Dendritic cell treated with granulocyte-macrophage colony-stimulating factor and Interleukin-4, amounts not matched to agents 40 ng/mL and 50 ng/mL, for 4 days (primary cell): ENCODE results near the gene LILRB4.
"Not testable (repeated sequence)": the region's sequence is repeated elsewhere in the genome, so short reads cannot be mapped to it uniquely, and the experiment has no call there.

Experiments used
- H3K27ac Mint-ChIP-seq: one replicate; pipeline ENCODE4 v1.8.0; 2022; ENCODE audit warnings: mild to moderate bottlenecking, mixed read lengths
- H3K27me3 Mint-ChIP-seq: one replicate; pipeline ENCODE4 v1.8.0; 2022; ENCODE audit warnings: mild to moderate bottlenecking, mixed read lengths
- H3K36me3 Mint-ChIP-seq: one replicate; pipeline ENCODE4 v1.8.0; 2022; ENCODE audit warnings: low read depth, mixed read lengths
- H3K4me1 Mint-ChIP-seq: one replicate; pipeline ENCODE4 v1.8.0; 2022; ENCODE audit warnings: low read depth, mixed read lengths
- H3K4me3 Mint-ChIP-seq: one replicate; pipeline ENCODE4 v1.8.0; 2022; ENCODE audit warnings: mild to moderate bottlenecking, moderate library complexity, mixed read lengths
- H3K9me3 Mint-ChIP-seq: one replicate; pipeline ENCODE4 v1.8.0; 2022; ENCODE audit warnings: mixed read lengths
- intact Hi-C: fragments of 100-400 bp; cut with micrococcal nuclease; formaldehyde crosslinking; loops from one replicate; pipeline ENCODE4 v1.15.0; 2022

The LILRB4 gene

GRCh38 chr19:54692298-54692615 lies 29.5 kb downstream of the LILRB4 start:
- intact Hi-C loops: no loop called here
- Mint-ChIP-seq H3K9me3 (no peaks in the 10 kb centered on the region), H3K4me3 (no peak overlapping the region), H3K27me3 (peaks cover 26% of the 10 kb centered on the region), H3K36me3 (no peaks in the 10 kb centered on the region), H3K4me1 (peaks cover 40% of the 10 kb centered on the region), H3K27ac (no peak overlapping the region)

- Mint-ChIP-seq H3K9me3 (no peaks in the 10 kb centered on the region), H3K4me1 (peaks cover 46% of the 10 kb centered on the region), H3K4me3 (no peak overlapping the region), H3K27me3 (peaks cover 20% of the 10 kb centered on the region), H3K36me3 (peaks cover 6% of the 10 kb centered on the region), H3K27ac (no peak overlapping the region)
- intact Hi-C loops: no loop called here
Observed at GRCh38 chr19:54694648-54695047, 31.9 kb downstream of the LILRB4 start.

- Mint-ChIP-seq H3K36me3 (peaks cover 6% of the 10 kb centered on the region), H3K27me3 (peaks cover 18% of the 10 kb centered on the region), H3K4me1 (peaks cover 46% of the 10 kb centered on the region), H3K9me3 (no peaks in the 10 kb centered on the region), H3K27ac (peak overlapping the region; percentile 46), H3K4me3 (peak overlapping the region; percentile 64)
- intact Hi-C loops: no loop called here
Observed at GRCh38 chr19:54696117-54696548, 33.3 kb downstream of the LILRB4 start.

- Mint-ChIP-seq H3K36me3 (peaks cover 6% of the 10 kb centered on the region), H3K4me1 (peaks cover 41% of the 10 kb centered on the region), H3K27me3 (peaks cover 20% of the 10 kb centered on the region), H3K27ac (peak overlapping the region; percentile 46), H3K9me3 (no peaks in the 10 kb centered on the region), H3K4me3 (peak overlapping the region; percentile 64)
- intact Hi-C loops: no loop called here
Observed at GRCh38 chr19:54696766-54697165, 34.0 kb downstream of the LILRB4 start.

- H3K9me3 Mint-ChIP-seq, H3K27ac Mint-ChIP-seq, H3K4me3 Mint-ChIP-seq, intact Hi-C loops, H3K36me3 Mint-ChIP-seq: not testable (repeated sequence)
- Mint-ChIP-seq H3K27me3 (peaks cover 22% of the 10 kb centered on the region), H3K4me1 (peaks cover 34% of the 10 kb centered on the region)
Observed at GRCh38 chr19:54697716-54698115, 34.9 kb downstream of the LILRB4 start.

GRCh38 chr19:54704928-54705327 lies 42.1 kb downstream of the LILRB4 start:
- Mint-ChIP-seq H3K27me3 (peaks cover 61% of the 10 kb centered on the region), H3K4me1 (peaks cover 5% of the 10 kb centered on the region), H3K9me3 (no peaks in the 10 kb centered on the region), H3K27ac (no peak overlapping the region), H3K36me3 (no peaks in the 10 kb centered on the region), H3K4me3 (no peak overlapping the region)
- intact Hi-C loops: no loop called here

GRCh38 chr19:54707962-54708361 lies 45.2 kb downstream of the LILRB4 start:
- Mint-ChIP-seq H3K4me1 (peaks cover 5% of the 10 kb centered on the region), H3K36me3 (no peaks in the 10 kb centered on the region), H3K4me3 (no peak overlapping the region), H3K9me3 (no peaks in the 10 kb centered on the region), H3K27ac (no peak overlapping the region), H3K27me3 (peaks cover 53% of the 10 kb centered on the region)
- intact Hi-C loops: no loop called here

GRCh38 chr19:54708781-54709180 lies 46.0 kb downstream of the LILRB4 start:
- no peak overlapping the region for H3K4me3 Mint-ChIP-seq

GRCh38 chr19:54709212-54709948 lies 46.6 kb downstream of the LILRB4 start:
- intact Hi-C loops: no loop called here
- Mint-ChIP-seq H3K27me3 (peaks cover 40% of the 10 kb centered on the region), H3K36me3 (no peaks in the 10 kb centered on the region), H3K4me1 (peaks cover 5% of the 10 kb centered on the region), H3K4me3 (no peak overlapping the region), H3K27ac (no peak overlapping the region), H3K9me3 (no peaks in the 10 kb centered on the region)

More at GRCh38 chr19:54708781-54709180, 46.0 kb downstream of the LILRB4 start:
- Mint-ChIP-seq H3K4me1 (peaks cover 5% of the 10 kb centered on the region), H3K27me3 (peaks cover 46% of the 10 kb centered on the region), H3K36me3 (no peaks in the 10 kb centered on the region), H3K27ac (no peak overlapping the region), H3K9me3 (no peaks in the 10 kb centered on the region)
- intact Hi-C loops: no loop called here

GRCh38 chr19:54709956-54710355 lies 47.2 kb downstream of the LILRB4 start:
- H3K27ac Mint-ChIP-seq, H3K9me3 Mint-ChIP-seq, H3K4me1 Mint-ChIP-seq, intact Hi-C loops, H3K36me3 Mint-ChIP-seq, H3K4me3 Mint-ChIP-seq: not testable (repeated sequence)
- H3K27me3 Mint-ChIP-seq: peaks cover 36% of the 10 kb centered on the region
